Naive thymus-derived CD4-positive, alpha-beta T cell (primary cell): ENCODE results near the gene RTN4IP1. TPM values are rescaled to one million over a fixed set of nuclear protein-coding genes. Genes with fewer than 3 reads are reported as not detected.

Source experiments
- ATAC-seq: fragments of 150-1000 bp; cut with Tn5 transposase; 2 replicates; pipeline ENCODE4 v1.10.0; 2021; ENCODE audit warnings: mild to moderate bottlenecking, moderate library complexity
- CTCF ChIA-PET: fragments of 350-600 bp; sonication (Branson Sonifier 250); formaldehyde crosslinking; loops from one replicate; lab custom pipeline; 2021; ENCODE audit warnings: antibody characterized with exemption; lab: Charles Lee
- POLR2A ChIA-PET: fragments of 350-600 bp; sonication (Branson Sonifier 250); formaldehyde crosslinking; loops from one replicate; lab custom pipeline; 2021; ENCODE audit warnings: antibody characterized with exemption, inconsistent platforms; lab: Charles Lee
- DNase-seq, 9 donors: peaks; one replicate each; pipeline versions ENCODE4 v3.0.0 to v3.0.0-alpha.2; 2020 to 2022; ENCODE audit warnings: mixed read lengths in 1 of 9
- H3K27ac ChIP-seq: one replicate; pipeline ENCODE4 v1.7.0; 2013; ENCODE audit warnings: mild to moderate bottlenecking, low read depth, low read length, moderate library complexity
- H3K27me3 ChIP-seq, 2 donors: one replicate each; pipeline ENCODE4 v1.7.0; 2013; ENCODE audit warnings: low read length in 2 of 2, mild to moderate bottlenecking in 2 of 2, moderate library complexity in 2 of 2; ENCODE audit not compliant: control insufficient read depth in 2 of 2, insufficient read depth in 2 of 2
- H3K36me3 ChIP-seq, 3 experiments: 1 replicate in 2 of 3; 2 replicates in 1 of 3; pipeline ENCODE4 v1.7.0; 2013; ENCODE audit warnings: low read length in 3 of 3, mild to moderate bottlenecking in 3 of 3, moderate library complexity in 1 of 3; ENCODE audit not compliant: insufficient read depth in 3 of 3, control insufficient read depth in 2 of 3
- H3K4me1 ChIP-seq, 2 donors: one replicate each; pipeline ENCODE4 v1.7.0; 2013; ENCODE audit warnings: low read length in 2 of 2, mild to moderate bottlenecking in 2 of 2, moderate library complexity in 1 of 2; ENCODE audit not compliant: control insufficient read depth in 2 of 2, insufficient read depth in 2 of 2
- H3K4me3 ChIP-seq: 2 replicates; pipeline ENCODE4 v1.7.0; 2013; ENCODE audit warnings: mild to moderate bottlenecking, low read length
- H3K9me3 ChIP-seq, 3 experiments: 1 replicate in 2 of 3; 2 replicates in 1 of 3; pipeline ENCODE4 v1.7.0; 2013; ENCODE audit warnings: low read length in 3 of 3; ENCODE audit not compliant: control insufficient read depth in 2 of 3
- H3K27ac Mint-ChIP-seq, 9 donors: one replicate each; pipeline ENCODE4 v1.8.0; 2020 to 2022; ENCODE audit warnings: mixed read lengths in 9 of 9, mild to moderate bottlenecking in 8 of 9, moderate library complexity in 5 of 9, inconsistent platforms in 2 of 9
- H3K27me3 Mint-ChIP-seq, 5 donors: one replicate each; pipeline ENCODE4 v1.8.0; 2021 to 2022; ENCODE audit warnings: mixed read lengths in 5 of 5, mild to moderate bottlenecking in 1 of 5
- H3K36me3 Mint-ChIP-seq, 5 donors: one replicate each; pipeline ENCODE4 v1.8.0; 2020 to 2022; ENCODE audit warnings: mixed read lengths in 5 of 5, mild to moderate bottlenecking in 3 of 5, inconsistent platforms in 1 of 5
- H3K4me1 Mint-ChIP-seq, 7 donors: one replicate each; pipeline ENCODE4 v1.8.0; 2020 to 2022; ENCODE audit warnings: mixed read lengths in 7 of 7, mild to moderate bottlenecking in 3 of 7, inconsistent platforms in 1 of 7
- H3K4me3 Mint-ChIP-seq, 10 donors: one replicate each; pipeline ENCODE4 v1.8.0; 2020 to 2022; ENCODE audit warnings: mild to moderate bottlenecking in 10 of 10, mixed read lengths in 10 of 10, moderate library complexity in 6 of 10, inconsistent platforms in 2 of 10
- H3K9me3 Mint-ChIP-seq, 11 donors: one replicate each; pipeline ENCODE4 v1.8.0; 2020 to 2022; ENCODE audit warnings: mixed read lengths in 11 of 11, mild to moderate bottlenecking in 4 of 11, inconsistent platforms in 1 of 11, moderate library complexity in 1 of 11
- intact Hi-C, 2 donors: fragments of 100-400 bp; cut with micrococcal nuclease; formaldehyde crosslinking; loops; one replicate each; pipeline ENCODE4 v1.15.1; 2023
- polyA plus RNA-seq, 2 donors: library from polyadenylated mRNA; unstranded; fragments of 300-500 nt; fragmentation: Illumina TruSeq; gene quantifications; one replicate each; pipeline ENCODE4 v1.2.3, GENCODE V29; 2021
- total RNA-seq, 6 experiments: library from RNA in 5 of 6; stranded (reverse) in 5 of 6; gene quantifications; 1 replicate in 5 of 6; 2 replicates in 1 of 6; pipeline ENCODE4 v1.2.3 and lab custom pipeline; 2021 to 2026

Gene RTN4IP1
- total and polyA plus RNA-seq, 7 experiments from 2014 or later = 5.1 to 9.4 (median 5.8) TPM

DNA sequence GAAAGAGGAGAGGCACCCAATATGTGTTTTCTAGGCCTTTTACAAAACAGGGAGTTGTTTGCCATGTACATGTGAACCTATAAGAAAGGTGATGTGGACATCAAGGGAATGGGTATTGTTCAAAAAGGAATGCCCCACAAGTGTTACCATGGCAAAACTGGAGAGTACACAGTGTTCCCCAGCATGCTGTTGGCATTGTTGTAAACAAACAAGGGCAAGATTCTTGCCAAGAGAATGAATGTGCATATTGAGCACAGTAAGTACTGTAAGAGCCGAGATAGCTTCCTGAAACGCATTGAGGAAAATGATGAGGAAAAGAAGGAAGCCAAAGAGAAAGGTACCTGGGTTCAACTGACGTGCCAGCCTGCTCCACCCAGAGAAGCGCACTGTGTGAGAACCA lies 13.2 kb upstream of the RTN4IP1 start:
- H3K36me3 ChIP-seq = peaks cover 0 to 48% (median 0%) of the 10 kb centered on the region in 3 experiments
- peaks cover 6 to 42% (median 28%) of the 10 kb centered on the region in 5 donors for H3K36me3 Mint-ChIP-seq
- no peak for ATAC-seq
- H3K4me1 Mint-ChIP-seq = peaks cover 7 to 22% (median 18%) of the 10 kb centered on the region in 7 donors
- no peaks in the 10 kb centered on the region for H3K27me3 ChIP-seq
- H3K9me3 Mint-ChIP-seq = no peaks in the 10 kb centered on the region
- no peak for DNase-seq
- CTCF ChIA-PET = no interaction called here
- no peaks in the 10 kb centered on the region for H3K27me3 Mint-ChIP-seq
- intact Hi-C loops = no loop called here
- no peak overlapping the region for H3K27ac Mint-ChIP-seq
- H3K9me3 ChIP-seq = no peaks in the 10 kb centered on the region
- H3K27ac ChIP-seq = no peak overlapping the region
- H3K4me1 ChIP-seq = no peaks in the 10 kb centered on the region
- H3K4me3 Mint-ChIP-seq = no peak overlapping the region
- no peak overlapping the region for H3K4me3 ChIP-seq
- POLR2A ChIA-PET = no interaction called here

GRCh38 chr6:106639812-106640211 lies 10.5 kb upstream of the RTN4IP1 start:
- POLR2A ChIA-PET = interaction anchor here (0.6 to 1.9 kb wide), 3 partner anchors 10 to 1780 kb away, joined by 3 to 7 read pairs (median 5); partner anchors contain the start of gene HACE1
- ATAC-seq (no peak), DNase-seq (no peak)
- intact Hi-C loops = no loop called here
- Mint-ChIP-seq H3K27me3 (no peaks in the 10 kb centered on the region), H3K9me3 (no peaks in the 10 kb centered on the region), H3K4me3 (no peak overlapping the region), H3K27ac (peak overlapping the region in 2 of 9 donors; percentile 19 to 21), H3K36me3 (peaks cover 6 to 37% (median 20%) of the 10 kb centered on the region in 5 donors), H3K4me1 (peaks cover 14 to 38% (median 32%) of the 10 kb centered on the region in 7 donors)
- H3K9me3 ChIP-seq = no peaks in the 10 kb centered on the region
- no peaks in the 10 kb centered on the region for H3K4me1 ChIP-seq
- H3K27me3 ChIP-seq = no peaks in the 10 kb centered on the region
- H3K27ac ChIP-seq = no peak overlapping the region
- no peak overlapping the region for H3K4me3 ChIP-seq
- CTCF ChIA-PET = no interaction called here
- peaks cover 0 to 42% (median 0%) of the 10 kb centered on the region in 3 experiments for H3K36me3 ChIP-seq

- H3K27me3 Mint-ChIP-seq = no peaks in the 10 kb centered on the region
- no peak overlapping the region for H3K4me3 Mint-ChIP-seq
- H3K27ac Mint-ChIP-seq = peak overlapping the region in 1 of 9 donors; percentile 42
- CTCF ChIA-PET = interaction anchor here (0.7 kb wide), 1 partner anchor 310 kb away, joined by 3 read pairs; no protein-coding TSS in a partner anchor
- intact Hi-C loops = no loop called here
- Histone ChIP-seq H3K27me3 (no peaks in the 10 kb centered on the region), H3K9me3 (no peaks in the 10 kb centered on the region), H3K4me3 (no peak overlapping the region), H3K36me3 (peaks cover 0 to 26% (median 0%) of the 10 kb centered on the region in 3 experiments), H3K4me1 (no peaks in the 10 kb centered on the region), H3K27ac (no peak overlapping the region)
- H3K9me3 Mint-ChIP-seq = no peaks in the 10 kb centered on the region
- peaks cover 17 to 54% (median 46%) of the 10 kb centered on the region in 7 donors for H3K4me1 Mint-ChIP-seq
- POLR2A ChIA-PET = interaction anchor here (0.6 kb wide), 2 partner anchors 250 to 884 kb away, joined by 3 read pairs; no protein-coding TSS in a partner anchor
- peaks cover 6 to 36% (median 16%) of the 10 kb centered on the region in 5 donors for H3K36me3 Mint-ChIP-seq
- ATAC-seq = peak; percentile 52
- no peak for DNase-seq
These were observed 8.5 kb upstream of the RTN4IP1 start for GRCh38 chr6:106637717-106638341.

GRCh38 chr6:106637051-106637716 lies 7.9 kb upstream of the RTN4IP1 start:
- Mint-ChIP-seq H3K27me3 (no peaks in the 10 kb centered on the region), H3K36me3 (peaks cover under 1 to 32% (median 11%) of the 10 kb centered on the region in 5 donors), H3K27ac (peak overlapping the region in 3 of 9 donors; percentile 2 to 10 (median 2)), H3K4me3 (peak overlapping the region in 3 of 10 donors; percentile 1 to 12 (median 4)), H3K9me3 (no peaks in the 10 kb centered on the region), H3K4me1 (peaks cover 20 to 61% (median 50%) of the 10 kb centered on the region in 7 donors)
- ATAC-seq = peak; percentile 20
- Histone ChIP-seq H3K27me3 (no peaks in the 10 kb centered on the region), H3K27ac (no peak overlapping the region), H3K36me3 (peaks cover 0 to 20% (median 0%) of the 10 kb centered on the region in 3 experiments), H3K4me1 (no peaks in the 10 kb centered on the region), H3K4me3 (no peak overlapping the region), H3K9me3 (no peaks in the 10 kb centered on the region)
- intact Hi-C loops = no loop called here
- ChIA-PET POLR2A (no interaction called here), CTCF (interaction anchor here (0.7 kb wide), 1 partner anchor 310 kb away, joined by 3 read pairs; no protein-coding TSS in a partner anchor)
- DNase-seq = no peak

GRCh38 chr6:106634565-106634964 lies 5.3 kb upstream of the RTN4IP1 start:
- H3K27me3 ChIP-seq = no peaks in the 10 kb centered on the region
- Mint-ChIP-seq H3K27ac (peak overlapping the region in 2 of 9 donors; percentile 2 to 20), H3K9me3 (no peaks in the 10 kb centered on the region), H3K4me1 (peaks cover 26 to 76% (median 58%) of the 10 kb centered on the region in 7 donors), H3K27me3 (no peaks in the 10 kb centered on the region), H3K4me3 (no peak overlapping the region), H3K36me3 (peaks cover 0 to 27% (median 9%) of the 10 kb centered on the region in 5 donors)
- no peak overlapping the region for H3K27ac ChIP-seq
- no peaks in the 10 kb centered on the region for H3K9me3 ChIP-seq
- no peak overlapping the region for H3K4me3 ChIP-seq
- DNase-seq (no peak), ATAC-seq (no peak)
- CTCF ChIA-PET = interaction anchor here (1.2 kb wide), 1 partner anchor 68 kb away, joined by 4 read pairs; no protein-coding TSS in a partner anchor
- H3K4me1 ChIP-seq = peaks cover 6 to 7% of the 10 kb centered on the region in 2 donors
- intact Hi-C loops = loop anchor here in 1 of 2 donors (5.0 kb wide), 1 partner anchor 1772 kb away; no protein-coding TSS in a partner anchor
- POLR2A ChIA-PET = no interaction called here
- peaks cover 0 to 3% (median 0%) of the 10 kb centered on the region in 3 experiments for H3K36me3 ChIP-seq

DNA sequence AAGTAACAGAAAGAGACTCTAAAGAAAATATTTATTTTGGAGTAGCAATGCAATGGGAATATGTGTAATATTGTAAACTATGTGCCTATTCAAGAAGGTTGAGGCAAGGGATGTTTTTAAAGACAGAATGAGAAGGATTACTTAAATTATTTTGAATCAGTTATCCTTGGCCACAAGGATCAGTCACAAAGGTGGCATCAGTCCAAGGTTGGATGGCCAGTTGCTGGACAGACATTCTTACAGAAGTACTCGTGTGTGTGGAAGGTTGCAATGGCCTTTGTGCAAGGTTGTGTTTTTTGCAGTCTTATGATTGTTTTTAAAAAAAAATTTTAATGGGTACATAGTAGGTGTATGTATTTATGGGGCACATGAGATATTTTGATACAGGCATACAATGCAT lies 2.0 kb upstream of the RTN4IP1 start:
- Mint-ChIP-seq H3K36me3 (peaks cover 0 to 19% (median 4%) of the 10 kb centered on the region in 5 donors), H3K27ac (no peak overlapping the region), H3K27me3 (no peaks in the 10 kb centered on the region), H3K9me3 (peaks cover 0 to 2% (median 0%) of the 10 kb centered on the region in 11 donors), H3K4me1 (peaks cover 19 to 73% (median 47%) of the 10 kb centered on the region in 7 donors), H3K4me3 (peak overlapping the region in 1 of 10 donors; percentile 3)
- intact Hi-C loops = loop anchor here in 1 of 2 donors (5.0 kb wide), 1 partner anchor 1769 kb away; no protein-coding TSS in a partner anchor
- DNase-seq = no peak
- CTCF ChIA-PET = no interaction called here
- Histone ChIP-seq H3K27ac (no peak overlapping the region), H3K4me1 (peaks cover 7 to 13% of the 10 kb centered on the region in 2 donors), H3K4me3 (no peak overlapping the region), H3K9me3 (no peaks in the 10 kb centered on the region), H3K27me3 (no peaks in the 10 kb centered on the region), H3K36me3 (peaks cover 0 to 8% (median 0%) of the 10 kb centered on the region in 3 experiments)
- POLR2A ChIA-PET = no interaction called here
- no peak for ATAC-seq
